IMR-90 (cell line): ENCODE measurements around the gene KDM8. TPM values are rescaled to one million over a fixed set of nuclear protein-coding genes. Genes with fewer than 3 reads are reported as not detected.

Experiments
- ATAC-seq: fragments of 200-7000 bp; cut with Tn5 transposase; 2 replicates; pipeline ENCODE4 v1.9.1; 2020; ENCODE audit warnings: low read depth, mild to moderate bottlenecking, moderate library complexity
- BruUV-seq: library from RNA; stranded (reverse); fragments of 400-500 nt; replicated peaks from 2 replicates; lab custom pipeline; 2021; lab: Mats Ljungman, UMichigan
- CTCF ChIA-PET: fragments of 300-600 bp; formaldehyde crosslinking; extraction: SDS; loops from one replicate; lab custom pipeline; 2021; ENCODE audit warnings: antibody characterized with exemption; lab: Yijun Ruan, JAX
- POLR2A ChIA-PET: fragments of 300-600 bp; sonication (Branson Sonifier 250); formaldehyde crosslinking; loops from one replicate; lab custom pipeline; 2022; ENCODE audit warnings: antibody characterized with exemption; ENCODE audit not compliant: unreplicated experiment; lab: Charles Lee
- DNase-seq: peaks from one replicate; pipeline ENCODE4 v3.0.0; 2013
- H2AFZ ChIP-seq: replicated peaks from 2 replicates; pipeline ENCODE3; 2013; ENCODE audit warnings: low read length, mild to moderate bottlenecking; ENCODE audit not compliant: poor library complexity
- H2AK5ac ChIP-seq: 2 replicates; pipeline ENCODE4 v1.6.1; 2013; ENCODE audit warnings: low read depth, low read length, inconsistent platforms
- H2AK9ac ChIP-seq: replicated peaks from 2 replicates; pipeline ENCODE3; 2013; ENCODE audit warnings: mild to moderate bottlenecking, low read depth, low read length, moderate library complexity; ENCODE audit not compliant: poor library complexity
- H2BK120ac ChIP-seq: 2 replicates; pipeline ENCODE4 v1.6.1; 2013; ENCODE audit warnings: low read depth, low read length, inconsistent platforms
- H2BK15ac ChIP-seq: 3 replicates; pipeline ENCODE4 v1.6.1; 2013; ENCODE audit warnings: low read depth, low read length, inconsistent platforms
- H2BK20ac ChIP-seq: 2 replicates; pipeline ENCODE4 v1.6.1; 2013; ENCODE audit warnings: low read depth, mild to moderate bottlenecking, inconsistent platforms, low read length, moderate library complexity
- H2BK5ac ChIP-seq: 2 replicates; pipeline ENCODE4 v1.6.1; 2013; ENCODE audit warnings: mild to moderate bottlenecking, low read depth, low read length, inconsistent platforms; ENCODE audit not compliant: poor library complexity, severe bottlenecking
- H3K14ac ChIP-seq: replicated peaks from 2 replicates; pipeline ENCODE4 v1.6.1; 2013; ENCODE audit warnings: low read depth, low read length, inconsistent platforms
- H3K18ac ChIP-seq: 2 replicates; pipeline ENCODE4 v1.6.1; 2013; ENCODE audit warnings: low read depth, low read length, control low read depth
- H3K23ac ChIP-seq: 2 replicates; pipeline ENCODE4 v1.6.1; 2013; ENCODE audit warnings: low read depth, low read length, inconsistent platforms
- H3K27ac ChIP-seq: 2 replicates; pipeline ENCODE4 v1.5.1; 2013; ENCODE audit warnings: mild to moderate bottlenecking, control low read depth, low read length; ENCODE audit not compliant: insufficient read depth
- H3K27me3 ChIP-seq: 2 replicates; pipeline ENCODE4 v1.6.1; 2013; ENCODE audit warnings: low read length; ENCODE audit not compliant: control insufficient read depth, insufficient read depth
- H3K36me3 ChIP-seq: 2 replicates; pipeline ENCODE4 v1.6.1; 2013; ENCODE audit warnings: low read length, mixed read lengths; ENCODE audit not compliant: control insufficient read depth, insufficient read depth
- H3K4ac ChIP-seq: 2 replicates; pipeline ENCODE4 v1.6.1; 2013; ENCODE audit warnings: low read depth, low read length, inconsistent platforms
- H3K4me1 ChIP-seq: 2 replicates; pipeline ENCODE4 v1.6.1; 2013; ENCODE audit warnings: low read length, mixed read lengths; ENCODE audit not compliant: control insufficient read depth, insufficient read depth
- H3K4me2 ChIP-seq: 2 replicates; pipeline ENCODE4 v1.6.1; 2013; ENCODE audit warnings: low read depth, mild to moderate bottlenecking, control low read depth, low read length, moderate library complexity
- H3K4me3 ChIP-seq: 2 replicates; pipeline ENCODE4 v1.5.1; 2013; ENCODE audit warnings: low read depth, mild to moderate bottlenecking, control low read depth, low read length, moderate library complexity; ENCODE audit not compliant: insufficient read depth
- H3K56ac ChIP-seq: 2 replicates; pipeline ENCODE4 v1.6.1; 2013; ENCODE audit warnings: low read length, inconsistent platforms; ENCODE audit not compliant: insufficient read depth; ENCODE audit errors: extremely low read depth
- H3K79me1 ChIP-seq, 2 experiments: 2 replicates each; pipeline ENCODE4 v1.6.1; 2013; ENCODE audit warnings: low read length in 2 of 2, inconsistent platforms in 1 of 2, low read depth in 1 of 2
- H3K9ac ChIP-seq: 2 replicates; pipeline ENCODE4 v1.6.1; 2013; ENCODE audit warnings: low read depth, low read length, control low read depth
- H3K9me1 ChIP-seq: 2 replicates; pipeline ENCODE4 v1.6.1; 2013; ENCODE audit warnings: low read length, inconsistent platforms; ENCODE audit not compliant: insufficient read depth
- H3K9me3 ChIP-seq: 2 replicates; pipeline ENCODE4 v1.6.1; 2013; ENCODE audit warnings: low read length; ENCODE audit not compliant: control insufficient read depth, insufficient read depth
- H4K20me1 ChIP-seq: 2 replicates; pipeline ENCODE4 v1.6.1; 2013; ENCODE audit warnings: low read length, inconsistent platforms; ENCODE audit not compliant: insufficient read depth
- H4K5ac ChIP-seq: 2 replicates; pipeline ENCODE4 v1.6.1; 2013; ENCODE audit warnings: mild to moderate bottlenecking, low read depth, low read length, control low read depth
- H4K8ac ChIP-seq, 2 experiments: 2 replicates each; pipeline ENCODE4 v1.6.1; 2013; ENCODE audit warnings: low read depth in 2 of 2, low read length in 2 of 2, control low read depth in 1 of 2, inconsistent platforms in 1 of 2
- H4K91ac ChIP-seq: 2 replicates; pipeline ENCODE4 v1.6.1; 2013; ENCODE audit warnings: low read depth, low read length, inconsistent platforms; ENCODE audit not compliant: insufficient read depth
- BHLHE40 ChIP-seq: fragments of 150-350 bp; IDR thresholded peaks from 2 replicates; pipeline ENCODE4 v1.6.1; 2016; ENCODE audit warnings: mild to moderate bottlenecking, low read depth, low read length
- CEBPB ChIP-seq: IDR thresholded peaks from 2 replicates; pipeline ENCODE4 v1.6.1; 2012; ENCODE audit warnings: low read depth, low read length, improper control_type of control experiment
- CHD1 ChIP-seq: IDR thresholded peaks from 2 replicates; pipeline ENCODE4 v1.6.1; 2012; ENCODE audit warnings: low read depth, low read length, improper control_type of control experiment
- MAFK ChIP-seq: IDR thresholded peaks from 2 replicates; pipeline ENCODE4 v1.6.1; 2012; ENCODE audit warnings: low read depth, low read length, improper control_type of control experiment
- MAZ ChIP-seq: IDR thresholded peaks from 2 replicates; pipeline ENCODE4 v1.6.1; 2012; ENCODE audit warnings: low read depth, mild to moderate bottlenecking, low read length, improper control_type of control experiment, moderate library complexity, borderline replicate concordance
- MXI1 ChIP-seq: IDR thresholded peaks from 2 replicates; pipeline ENCODE4 v1.6.1; 2012; ENCODE audit warnings: low read depth, mild to moderate bottlenecking, low read length, moderate library complexity, borderline replicate concordance
- NFE2L2 ChIP-seq: fragments of 150-350 bp; IDR thresholded peaks from 2 replicates; pipeline ENCODE4 v1.6.1; 2016; ENCODE audit warnings: low read depth, mild to moderate bottlenecking, low read length
- POLR2A ChIP-seq: IDR thresholded peaks from 2 replicates; pipeline ENCODE4 v1.6.1; 2012; ENCODE audit warnings: mild to moderate bottlenecking, low read depth, low read length
- RAD21 ChIP-seq: IDR thresholded peaks from 2 replicates; pipeline ENCODE4 v1.6.1; 2012; ENCODE audit warnings: low read length, improper control_type of control experiment
- RCOR1 ChIP-seq: IDR thresholded peaks from 2 replicates; pipeline ENCODE4 v1.6.1; 2012; ENCODE audit warnings: mild to moderate bottlenecking, low read length, improper control_type of control experiment; ENCODE audit not compliant: insufficient replicate concordance
- RFX5 ChIP-seq: IDR thresholded peaks from 2 replicates; pipeline ENCODE4 v1.8.0; 2012; ENCODE audit warnings: low read depth, mild to moderate bottlenecking, low read length, moderate library complexity
- SMC3 ChIP-seq: fragments of 150-350 bp; IDR thresholded peaks from 2 replicates; pipeline ENCODE4 v1.6.1; 2016; ENCODE audit warnings: low read depth, mild to moderate bottlenecking, antibody characterized with exemption, low read length, moderate library complexity
- WGBS, 2 experiments: methylation state at CpG; one replicate each; pipeline versions ENCODE4 v1.1.5 to v1.1.7; 2013; ENCODE audit warnings: missing lambda C conversion rate in 2 of 2; ENCODE audit not compliant: insufficient read length in 1 of 2; ENCODE audit errors: extremely low coverage in 2 of 2; 5-methylcytosine and 5-hydroxymethylcytosine counted together
- dilution Hi-C: fragments of 300-500 bp; cut with HindIII; formaldehyde crosslinking; loops from one replicate; pipeline ENCODE4 v1.14.3; 2018; ENCODE audit warnings: low sequenced_read_pairs; ENCODE audit not compliant: unreplicated experiment
- in situ Hi-C: fragments of 300-500 bp; cut with MboI; formaldehyde crosslinking; loops from 3 replicates; pipeline ENCODE4 v1.14.3; 2019; ENCODE audit warnings: low sequenced_read_pairs, inconsistent platforms, mixed read lengths
- intact Hi-C: fragments of 100-400 bp; cut with micrococcal nuclease; formaldehyde crosslinking; loops from 2 replicates; pipeline ENCODE4 v1.10.0; 2022
- polyA plus RNA-seq, 3 experiments: library from polyadenylated mRNA; depleted of rRNA; stranded (reverse); fragments of >200 nt; gene quantifications; 2 replicates each; pipeline ENCODE4 v1.2.3, GENCODE V29; 2012; ENCODE audit warnings: low replicate concordance in 1 of 3
- total RNA-seq: library from RNA; depleted of rRNA; stranded (reverse); fragments of >200 nt; gene quantifications from 2 replicates; pipeline ENCODE4 v1.2.3, GENCODE V29; 2012
- TF ChIP-seq, protein P1 (sequence below): fragments of 150-350 bp; IDR thresholded peaks from 2 replicates; pipeline ENCODE4 v1.6.1; 2016; ENCODE audit warnings: low read depth, mild to moderate bottlenecking, low read length, moderate library complexity, borderline replicate concordance
- TF ChIP-seq, protein P2 (sequence below): fragments of 150-350 bp; IDR thresholded peaks from 2 replicates; pipeline ENCODE4 v1.6.1; 2017; ENCODE audit warnings: mild to moderate bottlenecking, antibody characterized with exemption, low read length, low read depth

The KDM8 gene
- total and polyA plus RNA-seq, 2 of the 4 experiments (the other 2 are of a cell fraction), result 3.2 to 3.8 TPM

DNA sequence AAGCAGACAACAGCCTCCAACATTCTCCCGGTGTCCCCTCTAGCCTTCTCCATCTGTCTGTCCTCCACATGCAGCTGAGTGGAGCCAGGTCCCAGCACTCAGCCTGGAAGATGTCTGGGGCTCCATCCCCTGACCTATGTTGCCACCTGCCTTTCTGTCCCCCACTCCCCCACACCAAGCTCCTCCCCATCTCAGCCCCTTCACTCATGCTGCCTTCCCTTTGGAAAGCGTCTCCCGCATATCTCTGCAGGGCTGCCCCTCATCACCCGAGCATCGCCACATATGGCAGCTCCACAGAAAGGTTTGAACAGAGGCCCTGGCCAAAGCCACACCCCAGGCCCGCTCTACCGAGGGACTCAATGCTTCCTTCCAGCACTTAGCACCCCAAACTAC lies 41.0 kb downstream of the KDM8 start:
- DNase-seq (no peak), ATAC-seq (no peak)
- 100% methylated on average over 4 of the region's 7 CpGs; no CpG with 5 or more reads in 1 of the 2 experiments for WGBS, 2 experiments
- Histone ChIP-seq H2AK9ac (no peak overlapping the region), H2BK5ac (peak overlapping the region; percentile 98), H3K4me2 (no peak overlapping the region), H2AFZ (no peak overlapping the region), H4K91ac (peak overlapping the region; percentile 93), H3K18ac (peak overlapping the region; percentile 84), H3K4ac (peak overlapping the region; percentile 99), H3K23ac (peak overlapping the region; percentile 96), H3K27me3 (no peaks in the 10 kb centered on the region), H3K4me3 (no peak overlapping the region), H3K27ac (peak overlapping the region; percentile 94), H3K9ac (peak overlapping the region; percentile 49), H3K9me3 (no peaks in the 10 kb centered on the region), H2AK5ac (peak overlapping the region; percentile 99), H4K8ac (peak overlapping the region; percentile 61 to 95), H4K20me1 (no peaks in the 10 kb centered on the region; the same call in 1 of the 2 replicates), H2BK120ac (peak overlapping the region; percentile 99), H3K14ac (peak overlapping the region; percentile 98), H4K5ac (peak overlapping the region; percentile 55), H2BK20ac (peak overlapping the region; percentile 99), H2BK15ac (peak overlapping the region; percentile 66), H3K9me1 (peaks cover 39% of the 10 kb centered on the region), H3K79me1 (peaks cover 28 to 72% of the 10 kb centered on the region in 2 experiments), H3K36me3 (no peaks in the 10 kb centered on the region), H3K56ac (peak overlapping the region; percentile 72), H3K4me1 (peaks cover 35% of the 10 kb centered on the region)
- in situ Hi-C loops, result loop anchor here (5.0 kb wide), 1 partner anchor 73 kb away; no protein-coding TSS in a partner anchor
- TF ChIP-seq, protein P1, sequence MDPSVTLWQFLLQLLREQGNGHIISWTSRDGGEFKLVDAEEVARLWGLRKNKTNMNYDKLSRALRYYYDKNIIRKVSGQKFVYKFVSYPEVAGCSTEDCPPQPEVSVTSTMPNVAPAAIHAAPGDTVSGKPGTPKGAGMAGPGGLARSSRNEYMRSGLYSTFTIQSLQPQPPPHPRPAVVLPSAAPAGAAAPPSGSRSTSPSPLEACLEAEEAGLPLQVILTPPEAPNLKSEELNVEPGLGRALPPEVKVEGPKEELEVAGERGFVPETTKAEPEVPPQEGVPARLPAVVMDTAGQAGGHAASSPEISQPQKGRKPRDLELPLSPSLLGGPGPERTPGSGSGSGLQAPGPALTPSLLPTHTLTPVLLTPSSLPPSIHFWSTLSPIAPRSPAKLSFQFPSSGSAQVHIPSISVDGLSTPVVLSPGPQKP, result no peak
- TF ChIP-seq CHD1 (no peak), MAFK (no peak), CEBPB (no peak), MXI1 (no peak), MAZ (no peak), RCOR1 (no peak), RAD21 (no peak), RFX5 (no peak), SMC3 (no peak), POLR2A (no peak), NFE2L2 (no peak), BHLHE40 (no peak)
- TF ChIP-seq, protein P2, sequence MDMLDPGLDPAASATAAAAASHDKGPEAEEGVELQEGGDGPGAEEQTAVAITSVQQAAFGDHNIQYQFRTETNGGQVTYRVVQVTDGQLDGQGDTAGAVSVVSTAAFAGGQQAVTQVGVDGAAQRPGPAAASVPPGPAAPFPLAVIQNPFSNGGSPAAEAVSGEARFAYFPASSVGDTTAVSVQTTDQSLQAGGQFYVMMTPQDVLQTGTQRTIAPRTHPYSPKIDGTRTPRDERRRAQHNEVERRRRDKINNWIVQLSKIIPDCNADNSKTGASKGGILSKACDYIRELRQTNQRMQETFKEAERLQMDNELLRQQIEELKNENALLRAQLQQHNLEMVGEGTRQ, result no peak
- ChIA-PET CTCF (interaction anchor here (1.2 kb wide), 1 partner anchor 22 kb away, joined by 4 read pairs; no protein-coding TSS in a partner anchor), POLR2A (no interaction called here)
- dilution Hi-C loops, result no loop called here
- no TSS peak for BruUV-seq
- intact Hi-C loops, result no loop called here
